GM12878 (cell line): ENCODE data around the gene SYT14. TPM values are rescaled to one million over a fixed set of nuclear protein-coding genes. Genes with fewer than 3 reads are reported as not detected.

Source experiments
- ATAC-seq: fragments of 200-7000 bp; cut with Tn5 transposase; 3 replicates; pipeline ENCODE4 v1.9.1; 2020; ENCODE audit warnings: mild to moderate bottlenecking, moderate library complexity
- BruUV-seq: library from RNA; stranded (reverse); fragments of 400-500 nt; replicated peaks from 2 replicates; lab custom pipeline; 2021; lab: Mats Ljungman, UMichigan
- CTCF ChIA-PET: fragments of 300-600 bp; sonication (Branson Sonifier 250); formaldehyde crosslinking; extraction: SDS; loops from one replicate; lab custom pipeline; 2021; ENCODE audit warnings: inconsistent platforms; lab: Yijun Ruan, JAX
- POLR2A ChIA-PET: fragments of 350-600 bp; formaldehyde crosslinking; extraction: SDS; loops from one replicate; lab custom pipeline; 2021; ENCODE audit warnings: inconsistent platforms; lab: Charles Lee
- RAD21 ChIA-PET: fragments of 300-600 bp; sonication (Branson Sonifier 250); formaldehyde crosslinking; loops from one replicate; lab custom pipeline; 2023; ENCODE audit warnings: antibody characterized with exemption; ENCODE audit not compliant: unreplicated experiment; lab: Charles Lee
- SMC1A ChIA-PET: fragments of 300-600 bp; sonication (Branson Sonifier 250); formaldehyde crosslinking; loops from one replicate; lab custom pipeline; 2023; ENCODE audit not compliant: unreplicated experiment, uncharacterized antibody; lab: Charles Lee
- DNase-seq: peaks from one replicate; pipeline ENCODE4 v3.0.0-alpha.2; 2011; ENCODE audit warnings: low read depth, low spot score
- FAIRE-seq: peaks from 3 replicates; lab custom pipeline; 2011; peaks lifted over from hg19 to GRCh38; lab: Jason Lieb, UNC
- H2AFZ ChIP-seq: 2 replicates; pipeline ENCODE4 v1.6.0; 2011; ENCODE audit warnings: low read depth, low read length, control low read depth; ENCODE audit not compliant: control insufficient read depth
- H3K27ac ChIP-seq: 2 replicates; pipeline ENCODE4 v1.5.1; 2011; ENCODE audit warnings: control low read depth; ENCODE audit not compliant: control insufficient read depth, insufficient read depth
- H3K27me3 ChIP-seq, 2 experiments: replicated peaks in 1 of 2; 2 replicates each; pipeline versions ENCODE4 v1.6.0 to v1.6.1; 2011; ENCODE audit warnings: low read length in 1 of 2; ENCODE audit not compliant: control insufficient read depth in 2 of 2, insufficient read depth in 2 of 2
- H3K36me3 ChIP-seq, 2 experiments: 2 replicates each; pipeline ENCODE4 v1.5.1; 2011; ENCODE audit warnings: low read length in 1 of 2; ENCODE audit not compliant: control insufficient read depth in 2 of 2, insufficient read depth in 2 of 2
- H3K4me1 ChIP-seq: 2 replicates; pipeline ENCODE4 v1.6.1; 2011; ENCODE audit warnings: mild to moderate bottlenecking, low read length, moderate library complexity, mixed read lengths; ENCODE audit not compliant: control insufficient read depth, insufficient read depth
- H3K4me2 ChIP-seq: 2 replicates; pipeline ENCODE4 v1.6.0; 2011; ENCODE audit warnings: control low read depth; ENCODE audit not compliant: control insufficient read depth, insufficient read depth
- H3K4me3 ChIP-seq: fragments of 200-600 bp; sonication (generic); 2 replicates; pipeline ENCODE4 v1.5.1; 2016
- H3K79me2 ChIP-seq: 2 replicates; pipeline ENCODE4 v1.6.0; 2011; ENCODE audit warnings: low read length; ENCODE audit not compliant: control insufficient read depth, insufficient read depth
- H3K9ac ChIP-seq: 2 replicates; pipeline ENCODE4 v1.8.0; 2011; ENCODE audit warnings: low read length, control low read depth, mixed read lengths; ENCODE audit not compliant: control insufficient read depth, insufficient read depth
- H3K9me3 ChIP-seq: replicated peaks from 3 replicates; pipeline ENCODE4 v1.5.1; 2011; ENCODE audit warnings: mild to moderate bottlenecking, low read length; ENCODE audit not compliant: control insufficient read depth, insufficient read depth
- H4K20me1 ChIP-seq: 2 replicates; pipeline ENCODE4 v1.6.0; 2011; ENCODE audit not compliant: control insufficient read depth, insufficient read depth
- ATF7 ChIP-seq: fragments of 450-650 bp; IDR thresholded peaks from 2 replicates; pipeline ENCODE4 v1.6.1; 2016; ENCODE audit warnings: low read depth, mild to moderate bottlenecking
- BCL11A ChIP-seq: IDR thresholded peaks from 2 replicates; pipeline ENCODE4 v1.6.1; 2011; ENCODE audit warnings: low read depth, low read length
- BRCA1 ChIP-seq: IDR thresholded peaks from 2 replicates; pipeline ENCODE4 v1.6.1; 2011; ENCODE audit warnings: low read depth, low read length, improper control_type of control experiment
- CREB1 ChIP-seq: IDR thresholded peaks from 2 replicates; pipeline ENCODE4 v1.6.1; 2012; ENCODE audit warnings: low read depth, mild to moderate bottlenecking, inconsistent platforms
- CREM ChIP-seq: IDR thresholded peaks from 2 replicates; pipeline ENCODE4 v1.6.1; 2014; ENCODE audit warnings: antibody characterized with exemption, low read depth
- GABPA ChIP-seq: IDR thresholded peaks from 2 replicates; pipeline ENCODE4 v1.6.1; 2014; ENCODE audit warnings: antibody characterized with exemption, low read depth, mild to moderate bottlenecking, inconsistent platforms
- JUND ChIP-seq: IDR thresholded peaks from 2 replicates; pipeline ENCODE4 v1.6.1; 2012; ENCODE audit warnings: low read depth, mild to moderate bottlenecking, low read length, improper control_type of control experiment, moderate library complexity
- KAT2A ChIP-seq: conservative IDR thresholded peaks from 2 replicates; pipeline ENCODE4 v1.6.1; 2011; ENCODE audit warnings: low read depth, low read length; ENCODE audit not compliant: control insufficient read depth
- LARP7 ChIP-seq: fragments of 450-650 bp; IDR thresholded peaks from 2 replicates; pipeline ENCODE4 v1.6.1; 2017; ENCODE audit warnings: mild to moderate bottlenecking
- MTA3 ChIP-seq: IDR thresholded peaks from 2 replicates; pipeline ENCODE4 v1.6.1; 2012; ENCODE audit warnings: low read length, inconsistent platforms, borderline replicate concordance
- PML ChIP-seq: IDR thresholded peaks from 2 replicates; pipeline ENCODE4 v1.6.1; 2012; ENCODE audit warnings: low read length, inconsistent platforms
- POLR2A ChIP-seq: IDR thresholded peaks from 2 replicates; pipeline ENCODE4 v1.6.1; 2011; ENCODE audit warnings: low read depth, mild to moderate bottlenecking, low read length
- PRDM15 ChIP-seq: fragments of 450-650 bp; formaldehyde crosslinking; IDR thresholded peaks from 2 replicates; pipeline ENCODE4 v1.4.0; 2020; ENCODE audit warnings: mild to moderate bottlenecking, moderate library complexity
- RAD21 ChIP-seq: IDR thresholded peaks from 2 replicates; pipeline ENCODE4 v1.6.1; 2011; ENCODE audit warnings: mild to moderate bottlenecking, low read depth, low read length, moderate library complexity; ENCODE audit not compliant: insufficient read depth
- RBBP5 ChIP-seq: fragments of 200-600 bp; sonication (generic); conservative IDR thresholded peaks from 2 replicates; pipeline ENCODE4 v1.6.1; 2016
- USF2 ChIP-seq: IDR thresholded peaks from 2 replicates; pipeline ENCODE4 v1.6.1; 2011; ENCODE audit warnings: low read depth, low read length, improper control_type of control experiment, borderline replicate concordance
- WRNIP1 ChIP-seq: IDR thresholded peaks from 2 replicates; pipeline ENCODE4 v1.6.1; 2011; ENCODE audit warnings: low read depth, low read length, improper control_type of control experiment, borderline replicate concordance
- ZSCAN29 ChIP-seq: fragments of 450-650 bp; IDR thresholded peaks from 2 replicates; pipeline ENCODE4 v1.6.1; 2017; ENCODE audit warnings: mild to moderate bottlenecking, moderate library complexity
- WGBS: methylation state at CpG from one replicate; pipeline ENCODE4 v1.1.6; 2016; ENCODE audit warnings: low lambda C conversion rate; ENCODE audit not compliant: insufficient replicate concordance, insufficient coverage; ENCODE audit errors: missing lambda C conversion rate; 5-methylcytosine and 5-hydroxymethylcytosine counted together
- in situ Hi-C: fragments of 300-500 bp; cut with MboI; formaldehyde crosslinking; loops from 9 replicates; pipeline ENCODE4 v1.14.3; 2018; ENCODE audit warnings: mixed read lengths
- intact Hi-C: fragments of 100-400 bp; cut with micrococcal nuclease; formaldehyde crosslinking; loops from one replicate; pipeline ENCODE4 v1.14.2; 2022; ENCODE audit not compliant: unreplicated experiment
- polyA plus RNA-seq, 11 experiments: library from polyadenylated mRNA; depleted of rRNA in 4 of 11; unstranded in 6 of 11; stranded (reverse) in 5 of 11; fragments of >200 nt; fragmentation: Nextera tagmentation in 4 of 11; fragmentation: Illumina TruSeq in 1 of 11; extraction: Ambion mirVana in 4 of 11; extraction: Trizol in 1 of 11; gene quantifications; 1 replicate in 1 of 11; 2 replicates in 10 of 11; pipeline versions ENCODE4 v1.2.1 to v1.2.3, GENCODE V29; 2011 to 2016; ENCODE audit warnings: inconsistent platforms in 2 of 11, missing spikeins in 2 of 11, low read depth in 1 of 11
- total RNA-seq, 4 experiments: library from RNA; depleted of rRNA in 3 of 4; stranded (reverse); fragments of >200 nt in 3 of 4; fragmentation: Illumina TruSeq in 1 of 4; extraction: Trizol in 1 of 4; gene quantifications; 2 replicates each; pipeline versions ENCODE4 v1.2.1 to v1.2.3, GENCODE V29; 2013 to 2021

The SYT14 gene
- total and polyA plus RNA-seq, 10 of the 15 experiments (the other 5 are each of a cell fraction or from before 2014, with no cell fraction given): under 0.01 TPM; not detected in 9

GRCh38 chr1:210027994-210028393, 90.0 kb downstream of the SYT14 start:
- FAIRE-seq (no peak), DNase-seq (no peak), ATAC-seq (no peak)
- in situ Hi-C loops (no loop called here), intact Hi-C loops (no loop called here)
- Histone ChIP-seq H3K4me2 (no peak overlapping the region), H3K27ac (no peak overlapping the region), H3K27me3 (no peaks in the 10 kb centered on the region), H3K79me2 (no peaks in the 10 kb centered on the region), H3K9ac (no peak overlapping the region), H3K36me3 (no peaks in the 10 kb centered on the region), H3K4me1 (no peaks in the 10 kb centered on the region), H3K9me3 (no peaks in the 10 kb centered on the region), H2AFZ (no peak overlapping the region), H4K20me1 (no peaks in the 10 kb centered on the region), H3K4me3 (no peak overlapping the region)
- RAD21 ChIA-PET: no interaction called here
- TF ChIP-seq BRCA1: no peak
- no peak for TF ChIP-seq ZSCAN29
- POLR2A ChIA-PET: no interaction called here
- SMC1A ChIA-PET: no interaction called here
- no TSS peak for BruUV-seq
- CTCF ChIA-PET: interaction anchor here (0.7 kb wide), 1 partner anchor 267 kb away, joined by 3 read pairs; no protein-coding TSS in a partner anchor
- WGBS: 0% methylated on average over 1 of the region's 1 CpG

- SMC1A ChIA-PET: no interaction called here
- H3K4me2 ChIP-seq: no peak overlapping the region
- TF ChIP-seq BCL11A: no peak
- no peak for TF ChIP-seq JUND
- no peak for TF ChIP-seq WRNIP1
- no peak for TF ChIP-seq RAD21
- no peak for TF ChIP-seq CREM
- TF ChIP-seq KAT2A: no peak
- no peak for TF ChIP-seq LARP7
- no peak for TF ChIP-seq POLR2A
- TF ChIP-seq USF2: no peak
- no peak for TF ChIP-seq PRDM15
- TF ChIP-seq CREB1: no peak
- no peak for TF ChIP-seq RBBP5
- TF ChIP-seq GABPA: no peak
- no peak for TF ChIP-seq PML
- no peak for TF ChIP-seq ATF7
- no peak for TF ChIP-seq MTA3
Observed at GRCh38 chr1:210031473-210031872, 93.5 kb downstream of the SYT14 start.

More at GRCh38 chr1:210031473-210031872, 93.5 kb downstream of the SYT14 start:
- ATAC-seq (no peak), DNase-seq (no peak), FAIRE-seq (no peak)
- Histone ChIP-seq H3K36me3 (no peaks in the 10 kb centered on the region), H3K9ac (no peak overlapping the region), H3K27me3 (no peaks in the 10 kb centered on the region), H3K79me2 (no peaks in the 10 kb centered on the region), H2AFZ (no peak overlapping the region), H3K4me1 (no peaks in the 10 kb centered on the region), H4K20me1 (no peaks in the 10 kb centered on the region), H3K4me3 (no peak overlapping the region), H3K27ac (no peak overlapping the region), H3K9me3 (no peaks in the 10 kb centered on the region)
- no TSS peak for BruUV-seq
- ChIA-PET CTCF (no interaction called here), RAD21 (no interaction called here), POLR2A (no interaction called here)
- 0% methylated on average over 1 of the region's 1 CpG for WGBS
- in situ Hi-C loops: no loop called here
- intact Hi-C loops: no loop called here
